Caco-2 (cell line): ENCODE data around the gene BRAF. TPM values are rescaled to one million over a fixed set of nuclear protein-coding genes. Genes with fewer than 3 reads are reported as not detected.

Source experiments
- BruUV-seq: library from RNA; stranded (reverse); fragments of 400-500 nt; replicated peaks from 2 replicates; lab custom pipeline; 2021; lab: Mats Ljungman, UMichigan
- CTCF ChIA-PET: fragments of 300-600 bp; sonication (Branson Sonifier 250); formaldehyde crosslinking; loops from one replicate; lab custom pipeline; 2022; ENCODE audit warnings: antibody characterized with exemption; lab: Charles Lee
- POLR2A ChIA-PET: fragments of 300-600 bp; sonication (Branson Sonifier 250); formaldehyde crosslinking; loops from one replicate; lab custom pipeline; 2022; ENCODE audit warnings: antibody characterized with exemption; lab: Charles Lee
- DNase-seq, 2 experiments: peaks; one replicate each; pipeline versions ENCODE4 v3.0.0 to v3.0.0-alpha.2; 2020 to 2022
- H3K27me3 ChIP-seq: replicated peaks from 2 replicates; pipeline ENCODE4 v1.6.0; 2011; ENCODE audit warnings: low read length; ENCODE audit not compliant: control insufficient read depth, insufficient read depth
- H3K36me3 ChIP-seq: 2 replicates; pipeline ENCODE4 v1.5.1; 2011; ENCODE audit warnings: low read length; ENCODE audit not compliant: control insufficient read depth, insufficient read depth
- H3K4me1 ChIP-seq: fragments of 250-450 bp; sonication (Bioruptor Pico); 2 replicates; pipeline ENCODE4 v1.5.1; 2020; ENCODE audit warnings: mild to moderate bottlenecking
- H3K4me3 ChIP-seq: 2 replicates; pipeline ENCODE4 v1.5.1; 2011; ENCODE audit warnings: low read depth, mild to moderate bottlenecking, control low read depth, low read length
- H3K9me3 ChIP-seq: fragments of 250-450 bp; sonication (Bioruptor Pico); 2 replicates; pipeline ENCODE4 v1.5.1; 2020; ENCODE audit warnings: mild to moderate bottlenecking, moderate library complexity
- H3K27ac Mint-ChIP-seq: one replicate; pipeline ENCODE4 v1.8.0; 2022; ENCODE audit warnings: mixed read lengths; ENCODE audit not compliant: unreplicated experiment
- H3K27me3 Mint-ChIP-seq: one replicate; pipeline ENCODE4 v1.8.0; 2022; ENCODE audit warnings: mixed read lengths; ENCODE audit not compliant: insufficient read depth, unreplicated experiment
- H3K36me3 Mint-ChIP-seq: one replicate; pipeline ENCODE4 v1.8.0; 2022; ENCODE audit warnings: mild to moderate bottlenecking, mixed read lengths; ENCODE audit not compliant: insufficient read depth, unreplicated experiment
- H3K4me1 Mint-ChIP-seq: one replicate; pipeline ENCODE4 v1.8.0; 2022; ENCODE audit warnings: low read depth, mixed read lengths; ENCODE audit not compliant: unreplicated experiment
- H3K4me3 Mint-ChIP-seq: one replicate; pipeline ENCODE4 v1.8.0; 2022; ENCODE audit warnings: mild to moderate bottlenecking, moderate library complexity, mixed read lengths; ENCODE audit not compliant: unreplicated experiment
- H3K9me3 Mint-ChIP-seq: one replicate; pipeline ENCODE4 v1.8.0; 2022; ENCODE audit warnings: mixed read lengths; ENCODE audit not compliant: unreplicated experiment
- CTCF ChIP-seq, 2 experiments: fragments of 200-600 bp in 1 of 2; IDR thresholded peaks; 1 replicate in 1 of 2; 2 replicates in 1 of 2; pipeline versions ENCODE4 v1.5.1 to v1.8.0; 2011 to 2022; ENCODE audit warnings: antibody characterized with exemption in 1 of 2, control low read depth in 1 of 2, inconsistent platforms in 1 of 2, low read depth in 1 of 2, low read length in 1 of 2, mild to moderate bottlenecking in 1 of 2, moderate library complexity in 1 of 2; ENCODE audit not compliant: insufficient read depth in 1 of 2, severe bottlenecking in 1 of 2, unreplicated experiment in 1 of 2
- intact Hi-C: fragments of 100-400 bp; cut with micrococcal nuclease; formaldehyde crosslinking; loops from one replicate; pipeline ENCODE4 v1.10.0; 2022; ENCODE audit not compliant: unreplicated experiment
- total RNA-seq: library from RNA; stranded (reverse); gene quantifications from 2 replicates; pipeline ENCODE4 v1.2.3, GENCODE V29; 2022

Gene BRAF
- total RNA-seq, 1 experiment from 2014 or later: 38.5 TPM

- H3K27me3 Mint-ChIP-seq: no peaks in the 10 kb centered on the region
- no peaks in the 10 kb centered on the region for H3K27me3 ChIP-seq
These were observed 233.2 kb downstream of the BRAF start for GRCh38 chr7:140691376-140692045.

GRCh38 chr7:140689199-140690152, 235.3 kb downstream of the BRAF start:
- ChIA-PET CTCF (no interaction called here), POLR2A (interaction anchor here (0.6 kb wide), 1 partner anchor 552 kb away, joined by 9 read pairs; no protein-coding TSS in a partner anchor)
- no TSS peak for BruUV-seq
- Mint-ChIP-seq H3K36me3 (peaks cover 23% of the 10 kb centered on the region), H3K4me1 (peaks cover under 1% of the 10 kb centered on the region), H3K4me3 (no peak overlapping the region), H3K9me3 (no peaks in the 10 kb centered on the region), H3K27me3 (no peaks in the 10 kb centered on the region), H3K27ac (no peak overlapping the region)
- intact Hi-C loops: loop anchor here (10.0 kb wide), 1 partner anchor 1345 kb away; the partner anchor contains the start of gene FMC1
- DNase-seq: no peak
- H3K9me3 ChIP-seq: no peaks in the 10 kb centered on the region
- TF ChIP-seq CTCF (IDR thresholded peaks at IDR 0.05; ENCODE audit: insufficient read depth in 1 of 2, low read depth in 1 of 2, low read length in 1 of 2, severe bottlenecking in 1 of 2, unreplicated experiment in 1 of 2): no peak
- no peak overlapping the region for H3K4me3 ChIP-seq
- H3K36me3 ChIP-seq: no peaks in the 10 kb centered on the region
- H3K4me1 ChIP-seq: no peaks in the 10 kb centered on the region
- no peaks in the 10 kb centered on the region for H3K27me3 ChIP-seq

More at GRCh38 chr7:140691376-140692045, 233.2 kb downstream of the BRAF start:
- Mint-ChIP-seq H3K4me3 (no peak overlapping the region), H3K9me3 (no peaks in the 10 kb centered on the region), H3K27ac (no peak overlapping the region), H3K36me3 (peaks cover 31% of the 10 kb centered on the region), H3K4me1 (no peaks in the 10 kb centered on the region)
- no TSS peak for BruUV-seq
- no peak for TF ChIP-seq CTCF (IDR thresholded peaks at IDR 0.05; ENCODE audit: insufficient read depth in 1 of 2, low read depth in 1 of 2, low read length in 1 of 2, severe bottlenecking in 1 of 2, unreplicated experiment in 1 of 2)
- Histone ChIP-seq H3K4me1 (0 out of 2 replicates have a peak, but pooled peaks cover 3% of the 10 kb centered on the region), H3K4me3 (no peak overlapping the region), H3K9me3 (no peaks in the 10 kb centered on the region), H3K36me3 (no peaks in the 10 kb centered on the region)
- intact Hi-C loops: loop anchor here (10.0 kb wide), 1 partner anchor 1347 kb away; the partner anchor contains the start of gene FMC1
- DNase-seq: no peak
- ChIA-PET POLR2A (no interaction called here), CTCF (no interaction called here)

GRCh38 chr7:140688341-140688740, 236.4 kb downstream of the BRAF start:
- no TSS peak for BruUV-seq
- no peak overlapping the region for H3K27ac Mint-ChIP-seq
- no peaks in the 10 kb centered on the region for H3K36me3 ChIP-seq
- H3K4me3 ChIP-seq: no peak overlapping the region
- no peaks in the 10 kb centered on the region for H3K9me3 Mint-ChIP-seq
- H3K4me3 Mint-ChIP-seq: no peak overlapping the region
- no peaks in the 10 kb centered on the region for H3K27me3 ChIP-seq
- ChIA-PET POLR2A (interaction anchor here (0.6 kb wide), 1 partner anchor 32 kb away, joined by 8 read pairs; no protein-coding TSS in a partner anchor), CTCF (interaction anchor here (0.7 to 1.5 kb wide), 2 partner anchors 13 to 66 kb away, joined by 3 to 5 read pairs; no protein-coding TSS in a partner anchor)
- intact Hi-C loops: no loop called here
- 0 out of 2 replicates have a peak, but pooled peaks cover 5% of the 10 kb centered on the region for H3K4me1 ChIP-seq
- no peaks in the 10 kb centered on the region for H3K27me3 Mint-ChIP-seq
- TF ChIP-seq CTCF (IDR thresholded peaks at IDR 0.05; ENCODE audit: insufficient read depth in 1 of 2, low read depth in 1 of 2, low read length in 1 of 2, severe bottlenecking in 1 of 2, unreplicated experiment in 1 of 2): no peak
- H3K4me1 Mint-ChIP-seq: peaks cover 11% of the 10 kb centered on the region
- DNase-seq: no peak
- H3K36me3 Mint-ChIP-seq: peaks cover 27% of the 10 kb centered on the region
- H3K9me3 ChIP-seq: no peaks in the 10 kb centered on the region
